Measurements from ENCODE around the gene KCNK5. TPM values are rescaled to one million over a fixed set of nuclear protein-coding genes. Genes with fewer than 3 reads are reported as not detected.

KCNK5 gene
- total RNA-seq, 1 donor from 2014 or later: 12.0 TPM

GRCh38 chr6:39218868-39219567, 10.3 kb downstream of the KCNK5 start:
- intact Hi-C loops (cut with micrococcal nuclease): loop anchor here (1.0 kb wide), 1 partner anchor 10 kb away; the partner anchor contains the start of gene KCNK5

- intact Hi-C loops (cut with micrococcal nuclease): no loop called here
These were observed 12.0 kb downstream of the KCNK5 start for GRCh38 chr6:39217177-39217864.

GRCh38 chr6:39215640-39216158, 13.6 kb downstream of the KCNK5 start:
- intact Hi-C loops (cut with micrococcal nuclease): loop anchor here (1.0 kb wide), 1 partner anchor 11 kb away; no protein-coding TSS in a partner anchor

DNA sequence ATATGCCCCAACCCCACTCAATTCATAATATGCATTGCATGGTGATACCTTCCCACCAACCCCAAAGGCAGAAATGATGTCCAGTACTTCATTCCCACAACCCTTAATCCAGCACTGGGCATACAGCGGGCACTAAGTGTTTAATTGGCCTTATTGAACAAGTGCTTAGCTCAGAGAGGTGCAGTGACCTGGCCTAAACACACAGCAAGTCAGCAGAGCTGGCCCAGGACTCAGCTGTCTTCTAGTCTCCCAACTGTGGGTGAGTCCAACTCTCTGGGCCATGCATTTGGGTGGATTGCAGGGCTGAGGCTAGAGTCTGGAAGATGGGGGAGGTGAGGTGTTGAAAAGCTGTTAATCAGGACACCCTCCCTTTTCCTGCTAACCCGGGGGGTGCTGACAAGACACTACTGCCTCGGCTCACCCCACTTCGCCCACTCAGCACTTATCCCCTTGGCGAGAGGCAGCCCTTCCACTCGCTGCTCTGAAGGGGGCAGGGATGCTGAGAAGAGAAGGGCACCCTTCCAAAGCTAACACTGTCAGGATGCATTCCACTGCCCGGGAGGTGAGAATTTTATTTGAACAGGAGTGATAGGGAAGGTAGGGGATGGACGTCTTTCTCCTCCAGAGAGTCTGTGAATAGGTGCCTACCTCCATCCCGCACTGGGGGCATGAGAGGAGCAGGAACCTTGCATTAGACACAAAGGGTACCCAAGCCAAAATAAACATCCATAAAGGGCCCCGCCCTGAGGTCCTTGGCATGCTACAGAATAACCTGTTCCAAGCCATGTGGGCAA, 14.2 kb downstream of the KCNK5 start:
- intact Hi-C loops (cut with micrococcal nuclease): no loop called here

DNA sequence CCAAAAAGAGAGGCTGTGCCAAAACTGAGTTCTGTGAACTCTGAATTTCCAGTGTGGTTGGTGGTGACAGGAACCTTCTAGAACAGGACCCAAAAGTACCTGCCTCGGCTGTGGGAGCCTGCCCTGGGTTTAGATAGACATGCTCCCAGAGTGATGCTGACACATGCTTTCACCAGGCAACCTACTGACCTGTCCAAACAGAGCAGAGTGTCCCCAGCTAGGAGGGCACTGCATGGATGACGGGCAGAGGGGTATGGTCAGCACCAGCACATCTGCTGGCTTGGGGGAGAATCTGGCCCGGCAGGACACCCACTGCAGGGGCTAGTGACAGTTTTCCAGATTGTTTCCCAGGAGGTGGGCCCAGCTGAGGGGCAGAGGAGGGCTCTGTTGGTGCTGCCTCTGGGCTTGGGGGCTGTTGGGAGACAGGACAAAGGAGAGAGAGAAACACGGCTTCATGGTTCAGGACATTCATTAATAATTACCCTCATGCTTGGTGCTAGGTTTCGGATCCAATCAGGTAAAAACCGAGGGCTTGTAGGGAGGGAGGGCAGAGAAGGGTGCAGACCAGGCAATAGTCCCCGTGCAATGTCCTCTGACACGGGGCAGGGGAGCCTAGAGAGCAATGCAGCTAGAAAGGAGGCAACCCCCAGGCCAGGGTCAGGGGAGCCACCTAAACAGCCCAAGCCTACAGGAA, 15.0 kb downstream of the KCNK5 start:
- intact Hi-C loops (cut with micrococcal nuclease): no loop called here

DNA sequence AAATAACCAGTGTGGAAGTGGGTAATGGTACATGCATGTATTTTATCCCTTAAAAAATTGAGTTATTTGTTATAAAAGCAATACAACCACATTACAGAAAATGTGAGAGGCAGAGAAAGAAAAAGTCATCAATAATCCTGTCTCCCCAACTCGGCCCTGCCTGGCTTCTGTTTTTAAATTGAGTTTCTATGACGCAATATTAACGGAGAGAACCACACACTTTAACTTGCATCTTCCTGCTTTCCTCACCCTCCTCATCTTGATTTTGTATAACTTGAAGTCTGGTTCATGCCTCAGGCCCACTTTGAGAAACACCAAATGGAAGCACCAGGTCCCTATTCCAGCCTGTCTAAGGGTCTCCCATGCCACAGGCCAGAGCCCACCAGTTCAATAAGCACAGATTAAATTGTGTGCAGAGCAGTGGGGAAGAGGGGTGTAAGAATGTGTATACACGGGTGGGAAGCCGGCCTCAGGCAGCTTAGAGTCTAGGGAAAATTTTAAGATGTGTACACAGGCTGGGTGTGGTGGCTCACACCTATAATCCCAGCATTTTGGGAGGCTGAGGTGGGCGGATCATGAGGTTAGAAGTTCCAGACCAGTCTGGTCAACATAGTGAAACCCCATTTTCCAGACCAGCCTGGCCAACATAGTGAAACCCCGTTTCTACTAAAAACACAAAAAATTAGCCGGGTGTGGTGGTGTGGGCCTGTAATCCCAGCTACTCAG, 15.9 kb downstream of the KCNK5 start:
- intact Hi-C loops (cut with micrococcal nuclease): no loop called here

- intact Hi-C loops (cut with micrococcal nuclease): no loop called here
These were observed 18.1 kb downstream of the KCNK5 start for GRCh38 chr6:39211183-39211582.

- intact Hi-C loops (cut with micrococcal nuclease): no loop called here
These were observed 18.8 kb downstream of the KCNK5 start for GRCh38 chr6:39210450-39210849.

DNA sequence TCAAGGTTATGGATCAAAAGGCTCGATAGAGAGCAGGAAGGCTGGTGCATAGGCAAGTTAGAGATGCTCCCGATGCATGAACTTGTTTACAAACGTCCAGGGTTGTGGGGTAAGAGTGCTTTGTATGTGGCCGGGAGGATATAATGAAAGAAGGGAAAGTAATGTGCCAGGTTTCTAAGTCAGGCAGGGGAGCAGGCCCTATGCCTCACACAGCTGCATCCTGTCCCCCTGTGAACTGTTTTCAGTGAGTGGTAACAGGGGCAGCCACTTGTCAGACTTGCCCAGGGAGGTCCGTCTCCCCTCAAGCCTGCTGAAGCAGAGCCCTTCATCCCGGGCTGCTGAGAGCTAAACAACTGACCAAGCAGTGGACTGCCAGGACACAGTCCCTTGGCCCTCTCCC, 19.4 kb downstream of the KCNK5 start:
- intact Hi-C loops (cut with micrococcal nuclease): no loop called here

- intact Hi-C loops (cut with micrococcal nuclease): no loop called here
These were observed 19.9 kb downstream of the KCNK5 start for GRCh38 chr6:39209360-39209811.

DNA sequence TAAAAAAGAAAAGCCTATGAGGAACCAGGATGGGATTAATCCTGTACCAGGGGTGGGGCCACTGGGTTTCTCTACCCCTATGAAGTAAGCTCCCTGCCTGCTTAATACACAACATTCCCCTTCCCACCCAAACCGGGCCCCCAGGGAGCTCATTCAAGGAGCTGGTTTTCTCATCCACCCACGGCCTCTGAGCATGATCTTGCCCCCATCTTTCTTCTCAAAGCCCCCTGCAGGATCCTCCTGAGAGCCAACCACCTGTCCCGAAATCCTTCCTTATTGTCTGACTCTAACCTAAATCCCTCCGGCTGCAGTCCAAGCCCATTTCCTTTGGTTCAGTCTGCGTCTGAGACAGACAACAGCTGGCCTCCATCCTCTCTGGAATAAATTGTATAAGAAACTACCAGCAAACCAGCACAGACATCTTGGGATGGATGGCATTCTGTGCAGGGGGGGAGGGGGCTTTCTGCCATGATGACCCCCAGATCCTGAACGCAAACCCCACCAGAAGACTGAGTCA, 21.0 kb downstream of the KCNK5 start:
- intact Hi-C loops (cut with micrococcal nuclease): no loop called here

- intact Hi-C loops (cut with micrococcal nuclease): no loop called here
These were observed 21.7 kb downstream of the KCNK5 start for GRCh38 chr6:39207416-39208222.

DNA sequence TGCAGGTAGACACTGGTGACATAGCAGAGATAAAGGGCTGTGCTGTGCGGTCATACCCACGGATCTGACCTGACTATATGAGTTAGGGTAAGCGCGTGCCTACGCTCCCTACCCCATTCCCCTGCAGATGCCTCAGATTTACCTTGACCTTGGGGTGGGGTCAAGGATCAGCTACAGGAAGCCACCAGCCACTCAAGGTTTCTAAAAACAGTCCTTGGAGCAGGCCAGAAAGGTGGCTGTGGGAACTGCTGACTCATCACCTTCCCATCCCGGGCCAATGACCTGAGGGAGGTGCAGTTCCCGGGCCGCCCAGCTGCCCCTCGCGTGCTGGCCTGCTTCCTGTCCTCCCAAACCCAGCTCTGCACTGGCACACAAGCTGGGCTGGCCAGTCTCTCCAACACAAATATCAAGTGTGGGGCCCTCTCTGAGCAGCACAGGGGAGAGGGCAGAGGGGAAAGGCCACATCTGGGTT, 23.0 kb downstream of the KCNK5 start:
- intact Hi-C loops (cut with micrococcal nuclease): no loop called here

GRCh38 chr6:39204646-39205244, 24.5 kb downstream of the KCNK5 start:
- intact Hi-C loops (cut with micrococcal nuclease): no loop called here

DNA sequence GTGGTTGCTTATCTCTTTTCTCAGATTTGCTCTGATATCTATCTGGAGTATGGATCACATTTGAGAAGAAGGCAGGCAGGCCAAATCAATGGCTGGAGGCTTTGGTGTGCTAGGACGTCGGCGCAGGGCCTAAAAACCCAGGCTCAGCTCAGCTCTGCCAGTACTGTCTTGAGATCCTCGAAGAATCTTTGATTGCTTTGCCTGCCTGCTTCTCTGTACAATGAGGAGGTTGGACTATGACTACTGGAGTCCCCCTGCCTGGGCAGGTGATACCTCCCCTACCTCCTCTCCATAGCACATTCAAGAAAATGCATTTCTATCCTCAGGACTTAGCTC, 25.1 kb downstream of the KCNK5 start:
- intact Hi-C loops (cut with micrococcal nuclease): no loop called here

- intact Hi-C loops (cut with micrococcal nuclease): no loop called here
These were observed 25.7 kb downstream of the KCNK5 start for GRCh38 chr6:39203436-39204159.

- intact Hi-C loops (cut with micrococcal nuclease): no loop called here
These were observed 27.1 kb downstream of the KCNK5 start for GRCh38 chr6:39202166-39202565.

DNA sequence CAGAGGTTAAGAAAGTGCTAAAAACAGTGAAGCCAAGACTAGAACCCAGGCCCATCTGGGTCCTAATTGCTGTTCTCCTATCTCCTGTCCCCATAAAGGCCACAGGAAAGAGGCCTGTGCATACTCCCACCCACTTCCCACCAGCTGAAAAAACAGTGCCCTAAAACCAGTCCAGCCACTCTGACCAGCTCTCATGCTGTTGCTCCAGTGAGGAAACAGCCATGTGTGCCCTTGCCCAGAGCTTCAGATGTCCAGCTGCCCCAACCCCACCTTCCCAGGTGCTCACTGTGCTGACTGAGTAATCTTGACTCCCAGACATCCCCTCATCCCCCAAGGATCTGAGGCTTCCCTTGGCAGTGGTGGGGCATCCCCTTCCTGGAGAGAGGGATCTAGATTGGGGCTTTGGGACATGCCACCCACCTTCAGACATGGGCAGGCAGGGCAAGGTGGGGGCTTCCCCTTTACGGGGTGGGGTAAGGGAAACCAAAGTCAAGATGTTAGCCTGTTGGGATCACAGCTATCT, 28.7 kb downstream of the KCNK5 start:
- intact Hi-C loops (cut with micrococcal nuclease): no loop called here

Measured in T-helper 1 cell treated with Interleukin-12 subunit alpha and Interleukin-12 subunit beta and Interleukin-4 antibody, amounts not matched to agents 30 ng/mL and 1 ng/mL, for 36 hours (primary cell).